Suprapubic skin (tissue), 2 donors: ENCODE measurements around the gene LRIG1.

ENCODE experiments used
- EP300 ChIP-seq: sonication (generic); formaldehyde crosslinking; IDR thresholded peaks from one replicate; pipeline ENCODE4 v1.6.1; 2017; ENCODE audit warnings: antibody characterized with exemption
- POLR2A ChIP-seq, 2 donors: fragments of 450-650 bp; IDR thresholded peaks; one replicate each; pipeline ENCODE4 v1.6.1; 2017; ENCODE audit warnings: antibody characterized with exemption in 2 of 2, mild to moderate bottlenecking in 2 of 2, moderate library complexity in 2 of 2

DNA sequence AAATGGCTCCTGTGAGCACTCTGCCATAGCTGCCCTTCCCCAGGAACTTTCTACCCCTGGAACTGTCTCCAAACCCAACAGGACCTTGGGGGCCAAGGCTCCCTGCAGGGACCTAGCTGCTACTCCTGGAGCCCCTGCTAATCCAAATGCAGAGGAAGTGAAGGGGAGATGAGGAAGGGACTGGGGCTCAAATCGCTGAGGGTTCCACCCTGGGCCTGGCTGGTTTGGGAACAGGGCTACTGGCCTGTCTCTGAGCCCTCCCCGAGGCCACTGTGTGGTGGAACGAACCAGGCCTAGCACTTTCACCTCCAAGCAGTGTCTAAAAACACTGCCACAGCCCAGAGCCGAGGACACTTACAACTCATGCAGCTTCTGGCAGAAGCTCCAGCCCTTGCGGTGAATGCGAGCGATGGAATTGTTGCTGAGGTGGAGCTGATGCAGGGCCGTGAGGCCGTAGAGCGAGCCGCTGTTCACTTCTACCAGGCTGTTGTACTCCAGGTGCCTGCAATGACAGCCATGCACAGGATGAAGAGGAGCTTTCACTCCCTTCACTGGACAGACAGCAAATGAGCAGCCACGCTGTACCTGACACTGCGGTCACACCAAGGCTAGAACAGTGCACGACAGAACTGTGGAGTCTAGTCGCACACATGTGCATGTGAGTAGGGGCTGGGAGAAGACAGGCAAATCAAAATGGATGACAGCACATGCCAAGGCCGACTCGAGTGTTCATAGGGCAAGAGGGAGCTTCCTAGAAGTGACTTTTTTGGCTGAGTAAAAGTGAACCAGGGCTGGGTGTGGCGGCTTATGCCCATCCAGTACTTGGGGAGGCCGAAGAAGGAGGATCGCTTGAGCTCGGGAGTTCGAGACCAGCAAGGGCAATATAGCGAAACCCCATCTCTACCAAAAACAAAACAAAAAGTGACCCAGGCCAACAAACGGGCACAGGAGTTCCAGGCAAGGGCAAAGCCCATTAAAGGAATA is 90.8 kb downstream of the LRIG1 start:
- TF ChIP-seq EP300 = no peak
- no peak for TF ChIP-seq POLR2A (IDR thresholded peaks at IDR 0.05)
